HG03139 (cell line): ENCODE data around the gene OST4.
A peak's percentile ranks its signal among the peaks of the same experiment; 100 is the strongest.
"Not testable (repeated sequence)": the region's sequence is repeated elsewhere in the genome, so short reads cannot be mapped to it uniquely, and the experiment has no call there.

Experiments used
- ATAC-seq: cut with Tn5 transposase; IDR thresholded peaks from one replicate; pipeline ENCODE4 v1.9.1; 2021; ENCODE audit not compliant: unreplicated experiment

The OST4 gene

DNA sequence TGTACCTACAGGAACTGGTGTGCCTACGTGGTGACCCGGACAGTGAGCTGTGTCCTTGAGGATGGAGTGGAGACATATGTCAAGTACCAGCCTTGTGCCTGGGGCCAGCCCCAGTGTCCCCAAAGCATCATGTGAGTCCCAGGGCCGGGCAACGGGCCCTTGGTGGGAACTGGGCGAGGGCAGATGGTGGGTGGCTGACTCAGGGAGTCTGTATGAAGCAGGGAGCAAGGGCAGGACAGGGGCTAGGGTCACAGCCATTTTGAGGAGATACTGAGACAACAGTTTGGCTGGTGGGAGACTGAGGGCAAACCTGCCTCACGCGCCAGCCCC, 8.7 kb upstream of the OST4 start:
- ATAC-seq = no peak

GRCh38 chr2:27079233-27080139, 8.0 kb upstream of the OST4 start:
- ATAC-seq = no peak

GRCh38 chr2:27078267-27079194, 7.1 kb upstream of the OST4 start, which contains the start of gene EMILIN1:
TSS of gene EMILIN1 (plus strand) at chr2:27078615. CDS start at chr2:27079066, 451 bp downstream.
- ATAC-seq = no peak

- ATAC-seq = no peak
These were observed 5.8 kb upstream of the OST4 start for GRCh38 chr2:27077231-27077630.

GRCh38 chr2:27076323-27076722, 4.9 kb upstream of the OST4 start:
- ATAC-seq = no peak

- ATAC-seq = not testable (repeated sequence)
These were observed 4.1 kb upstream of the OST4 start for GRCh38 chr2:27075566-27075871.

- ATAC-seq = no peak
These were observed 3.5 kb upstream of the OST4 start for GRCh38 chr2:27074738-27075565.

GRCh38 chr2:27073782-27074181, 2.3 kb upstream of the OST4 start:
- no peak for ATAC-seq

GRCh38 chr2:27072920-27073319, 1.5 kb upstream of the OST4 start:
- ATAC-seq = no peak

GRCh38 chr2:27071990-27072830, 756 bp upstream of the OST4 start:
- ATAC-seq = peak; percentile 4

- no peak for ATAC-seq
These were observed 689 bp downstream of the OST4 start for GRCh38 chr2:27070653-27071276.

DNA sequence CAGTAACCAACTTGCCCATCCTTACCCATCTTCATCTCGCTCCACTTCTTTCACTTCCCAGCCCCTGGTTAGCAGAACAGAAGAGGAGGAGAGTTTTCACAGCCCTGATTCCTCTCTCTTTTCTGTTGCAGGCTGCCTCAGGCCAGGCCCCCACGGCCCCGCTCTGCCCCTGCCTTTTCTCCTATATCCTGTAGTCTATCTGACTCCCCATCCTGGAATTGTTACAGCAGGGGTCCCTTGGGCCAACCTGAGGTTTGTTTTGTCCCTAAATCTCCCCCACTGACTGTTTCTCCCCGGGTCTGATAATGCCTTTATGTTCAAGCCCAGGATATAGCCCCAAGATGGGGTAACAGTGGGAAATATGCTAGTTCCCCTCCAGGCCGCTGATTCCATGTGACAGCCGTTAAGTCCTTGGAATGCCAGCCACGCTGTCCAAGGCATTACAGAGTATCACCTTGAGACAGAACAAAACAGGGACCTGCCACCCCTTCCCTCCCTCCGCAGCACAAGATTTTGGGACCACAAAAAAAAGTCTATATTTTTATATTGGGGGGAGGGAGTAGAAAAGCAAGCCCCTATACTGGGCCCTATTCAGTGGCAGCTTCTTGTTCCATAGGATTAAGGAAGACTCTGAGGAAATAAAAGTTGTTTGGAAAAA, 1.4 kb downstream of the OST4 start:
- ATAC-seq = no peak

DNA sequence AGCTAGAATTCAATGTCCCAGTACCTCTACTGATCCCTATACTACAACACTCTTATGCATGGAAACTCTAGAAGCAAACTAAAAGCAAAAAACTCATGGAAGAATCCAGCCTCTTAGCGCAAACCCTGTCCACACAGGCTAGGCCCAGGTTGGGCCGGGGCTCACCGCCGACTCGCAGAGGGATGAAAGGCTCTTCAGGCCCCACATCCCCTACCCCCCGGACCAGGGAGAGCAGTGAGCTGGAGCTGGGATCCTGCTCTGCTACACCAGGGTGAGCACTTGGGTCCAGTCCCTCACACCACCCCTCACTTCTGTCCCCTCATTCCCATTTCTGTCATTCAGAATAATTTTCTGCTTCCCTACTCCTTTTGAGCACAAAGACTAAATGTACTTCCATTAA, 2.0 kb downstream of the OST4 start:
- ATAC-seq = no peak

DNA sequence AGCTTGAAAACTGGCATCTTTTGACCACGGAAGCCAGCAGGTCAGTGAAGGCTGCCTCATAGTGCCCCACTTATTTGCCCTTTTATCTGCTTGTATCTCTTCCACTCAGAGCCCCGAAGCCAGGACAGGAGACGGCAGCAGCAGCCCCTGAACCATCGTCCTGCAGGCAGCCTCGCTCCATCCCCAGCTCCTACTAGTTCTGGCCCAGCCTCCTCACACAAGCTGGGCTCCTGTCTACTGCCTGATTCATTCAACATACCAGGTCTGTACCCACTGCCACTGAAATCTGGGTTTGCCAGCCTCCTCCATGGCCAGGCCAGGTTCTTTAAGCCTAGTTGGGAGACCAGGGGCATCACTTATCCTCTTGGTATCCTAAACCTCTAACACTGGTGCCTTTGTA, 4.1 kb downstream of the OST4 start:
- no peak for ATAC-seq

DNA sequence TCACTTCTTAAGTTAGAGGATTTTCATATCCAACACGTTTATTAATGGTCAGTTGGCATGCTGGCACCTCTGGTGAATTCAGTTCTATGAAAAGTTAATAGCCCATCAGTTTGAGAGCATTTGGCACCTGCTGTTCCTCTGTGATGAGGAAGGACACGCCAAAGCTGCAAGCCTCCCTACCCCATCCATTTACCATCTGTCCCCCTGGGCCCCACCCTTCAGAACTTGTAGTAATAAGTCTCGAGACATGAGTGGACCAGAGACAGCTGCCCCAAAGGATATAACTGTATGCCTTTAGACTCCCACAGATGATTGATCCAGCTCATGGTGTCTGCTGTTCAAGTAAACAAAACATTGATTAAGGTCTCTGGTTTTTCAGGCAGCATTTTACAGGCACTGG, 6.3 kb downstream of the OST4 start:
- no peak for ATAC-seq

- no peak for ATAC-seq
These were observed 11.1 kb downstream of the OST4 start for GRCh38 chr2:27060323-27060722.

GRCh38 chr2:27059141-27059820, 12.2 kb downstream of the OST4 start:
- no peak for ATAC-seq

- ATAC-seq = no peak
These were observed 13.2 kb downstream of the OST4 start for GRCh38 chr2:27058210-27058609.

DNA sequence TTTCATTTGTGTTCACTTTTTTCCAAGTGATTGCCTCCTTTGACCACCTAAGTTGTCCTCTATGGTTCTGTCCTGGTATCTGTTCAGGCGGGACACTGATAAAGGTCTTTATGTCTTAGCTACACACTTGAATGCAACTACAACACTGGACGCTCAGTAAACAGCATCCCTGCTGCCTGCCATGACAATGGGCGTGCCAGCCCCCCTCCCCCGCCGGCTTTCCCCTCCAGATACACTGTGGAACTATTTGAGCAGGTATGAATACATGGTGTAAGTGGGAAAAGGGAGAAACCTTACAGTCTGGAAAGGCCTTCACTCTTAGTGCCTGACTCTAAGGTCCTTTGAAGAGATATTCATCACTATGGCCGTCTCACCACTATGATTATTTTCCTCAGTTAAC, 14.3 kb downstream of the OST4 start:
- no peak for ATAC-seq
